CD8-positive, alpha-beta memory T cell (primary cell): Measurements from ENCODE around the gene KRTAP9-6. TPM values are rescaled to one million over a fixed set of nuclear protein-coding genes. Genes with fewer than 3 reads are reported as not detected.
"Not testable (repeated sequence)": the region's sequence is repeated elsewhere in the genome, so short reads cannot be mapped to it uniquely, and the experiment has no call there.

Source experiments
- CTCF ChIA-PET: fragments of 350-600 bp; sonication (Branson Sonifier 250); formaldehyde crosslinking; loops from one replicate; lab custom pipeline; 2021; ENCODE audit warnings: antibody characterized with exemption; lab: Charles Lee
- POLR2A ChIA-PET: fragments of 350-600 bp; sonication (Branson Sonifier 250); formaldehyde crosslinking; loops from one replicate; lab custom pipeline; 2021; ENCODE audit warnings: antibody characterized with exemption; lab: Charles Lee
- DNase-seq, 5 donors: peaks; one replicate each; pipeline versions ENCODE4 v3.0.0 to v3.0.0-alpha.2; 2020 to 2022; ENCODE audit warnings: mixed read lengths in 1 of 5
- H3K27ac ChIP-seq: one replicate; pipeline ENCODE4 v1.7.0; 2013; ENCODE audit warnings: low read depth, mild to moderate bottlenecking, low read length, moderate library complexity
- H3K27me3 ChIP-seq: 2 replicates; pipeline ENCODE4 v1.7.0; 2013; ENCODE audit warnings: low read length, mild to moderate bottlenecking; ENCODE audit not compliant: insufficient read depth, poor library complexity, severe bottlenecking
- H3K36me3 ChIP-seq: 2 replicates; pipeline ENCODE4 v1.7.0; 2013; ENCODE audit warnings: mild to moderate bottlenecking, low read length, moderate library complexity; ENCODE audit not compliant: insufficient read depth
- H3K4me1 ChIP-seq: 2 replicates; pipeline ENCODE4 v1.7.0; 2013; ENCODE audit warnings: mild to moderate bottlenecking, low read length, moderate library complexity; ENCODE audit not compliant: insufficient read depth
- H3K4me3 ChIP-seq: 2 replicates; pipeline ENCODE4 v1.7.0; 2013; ENCODE audit warnings: mild to moderate bottlenecking, low read length
- H3K9me3 ChIP-seq: 2 replicates; pipeline ENCODE4 v1.7.0; 2013; ENCODE audit warnings: mild to moderate bottlenecking, low read length
- H3K27ac Mint-ChIP-seq, 8 donors: one replicate each; pipeline ENCODE4 v1.8.0; 2020 to 2021; ENCODE audit warnings: mixed read lengths in 8 of 8, mild to moderate bottlenecking in 6 of 8, inconsistent platforms in 3 of 8, moderate library complexity in 3 of 8
- H3K27me3 Mint-ChIP-seq, 2 donors: one replicate each; pipeline ENCODE4 v1.8.0; 2020 to 2021; ENCODE audit warnings: mixed read lengths in 2 of 2, mild to moderate bottlenecking in 1 of 2, moderate library complexity in 1 of 2
- H3K36me3 Mint-ChIP-seq, 3 donors: one replicate each; pipeline ENCODE4 v1.8.0; 2020 to 2021; ENCODE audit warnings: mixed read lengths in 3 of 3, inconsistent platforms in 1 of 3, mild to moderate bottlenecking in 1 of 3
- H3K4me1 Mint-ChIP-seq, 3 donors: one replicate each; pipeline ENCODE4 v1.8.0; 2020 to 2021; ENCODE audit warnings: mixed read lengths in 3 of 3, inconsistent platforms in 1 of 3, mild to moderate bottlenecking in 1 of 3
- H3K4me3 Mint-ChIP-seq, 7 donors: one replicate each; pipeline ENCODE4 v1.8.0; 2020 to 2021; ENCODE audit warnings: mixed read lengths in 7 of 7, mild to moderate bottlenecking in 6 of 7, moderate library complexity in 4 of 7, inconsistent platforms in 2 of 7
- H3K9me3 Mint-ChIP-seq, 5 donors: one replicate each; pipeline ENCODE4 v1.8.0; 2020 to 2022; ENCODE audit warnings: mixed read lengths in 5 of 5, mild to moderate bottlenecking in 3 of 5, moderate library complexity in 2 of 5, inconsistent platforms in 1 of 5
- polyA plus RNA-seq: library from polyadenylated mRNA; unstranded; fragments of 300-500 nt; fragmentation: Illumina TruSeq; gene quantifications from one replicate; pipeline ENCODE4 v1.2.3, GENCODE V29; 2021
- total RNA-seq, 2 experiments: library from RNA; stranded (reverse); gene quantifications; one replicate each; pipeline ENCODE4 v1.2.3, GENCODE V29; 2021

KRTAP9-6 gene
- total and polyA plus RNA-seq, 3 experiments from 2014 or later, result not detected

GRCh38 chr17:41256291-41256685 is 8.9 kb upstream of the KRTAP9-6 start:
- no peaks in the 10 kb centered on the region for H3K27me3 ChIP-seq
- peaks cover 22 to 74% of the 10 kb centered on the region in 2 donors for H3K27me3 Mint-ChIP-seq
- H3K9me3 Mint-ChIP-seq, result no peaks in the 10 kb centered on the region
- no peak for DNase-seq
- no peaks in the 10 kb centered on the region for H3K4me1 ChIP-seq
- no peaks in the 10 kb centered on the region for H3K36me3 ChIP-seq
- H3K36me3 Mint-ChIP-seq, result peaks cover 0 to 5% (median 0%) of the 10 kb centered on the region in 3 donors
- H3K4me3 Mint-ChIP-seq, result no peak overlapping the region
- H3K4me3 ChIP-seq, result no peak overlapping the region
- peaks cover 7 to 12% (median 11%) of the 10 kb centered on the region in 3 donors for H3K4me1 Mint-ChIP-seq
- no peak overlapping the region for H3K27ac Mint-ChIP-seq
- H3K27ac ChIP-seq, result no peak overlapping the region
- no peaks in the 10 kb centered on the region for H3K9me3 ChIP-seq
- ChIA-PET CTCF (no interaction called here), POLR2A (no interaction called here)

GRCh38 chr17:41258406-41258805 is 6.8 kb upstream of the KRTAP9-6 start:
- Histone ChIP-seq H3K27ac (no peak overlapping the region), H3K36me3 (no peaks in the 10 kb centered on the region), H3K4me1 (no peaks in the 10 kb centered on the region), H3K4me3 (no peak overlapping the region), H3K9me3 (no peaks in the 10 kb centered on the region), H3K27me3 (no peaks in the 10 kb centered on the region)
- peaks cover 0 to 7% (median 0%) of the 10 kb centered on the region in 3 donors for H3K36me3 Mint-ChIP-seq
- CTCF ChIA-PET, result no interaction called here
- H3K9me3 Mint-ChIP-seq, result no peaks in the 10 kb centered on the region
- DNase-seq, result no peak
- H3K4me1 Mint-ChIP-seq, result peaks cover 9 to 16% (median 14%) of the 10 kb centered on the region in 3 donors
- peaks cover 22 to 64% of the 10 kb centered on the region in 2 donors for H3K27me3 Mint-ChIP-seq
- POLR2A ChIA-PET, result no interaction called here
- H3K27ac Mint-ChIP-seq, result no peak overlapping the region
- H3K4me3 Mint-ChIP-seq, result no peak overlapping the region

GRCh38 chr17:41263212-41263611 is 2.0 kb upstream of the KRTAP9-6 start:
- peaks cover 26 to 47% of the 10 kb centered on the region in 2 donors for H3K27me3 Mint-ChIP-seq
- no peak overlapping the region for H3K4me3 Mint-ChIP-seq
- POLR2A ChIA-PET, result no interaction called here

GRCh38 chr17:41264599-41264998 is 579 bp upstream of the KRTAP9-6 start:
- no peaks in the 10 kb centered on the region for H3K9me3 ChIP-seq
- H3K4me3 ChIP-seq, result no peak overlapping the region
- Mint-ChIP-seq H3K36me3 (peaks cover 0 to 7% (median 0%) of the 10 kb centered on the region in 3 donors), H3K4me3 (no peak overlapping the region), H3K27me3 (peaks cover 26 to 33% of the 10 kb centered on the region in 2 donors), H3K9me3 (no peaks in the 10 kb centered on the region), H3K27ac (no peak overlapping the region), H3K4me1 (peaks cover 11 to 16% (median 14%) of the 10 kb centered on the region in 3 donors)
- no peak overlapping the region for H3K27ac ChIP-seq
- H3K4me1 ChIP-seq, result no peaks in the 10 kb centered on the region
- CTCF ChIA-PET, result no interaction called here
- no peaks in the 10 kb centered on the region for H3K27me3 ChIP-seq
- H3K36me3 ChIP-seq, result no peaks in the 10 kb centered on the region
- POLR2A ChIA-PET, result no interaction called here
- no peak for DNase-seq

More at GRCh38 chr17:41263212-41263611, 2.0 kb upstream of the KRTAP9-6 start:
- H3K4me1 Mint-ChIP-seq, result peaks cover 11 to 16% (median 14%) of the 10 kb centered on the region in 3 donors
- H3K27ac ChIP-seq, result no peak overlapping the region
- H3K9me3 Mint-ChIP-seq, result no peaks in the 10 kb centered on the region
- no peaks in the 10 kb centered on the region for H3K27me3 ChIP-seq
- no peaks in the 10 kb centered on the region for H3K9me3 ChIP-seq
- H3K4me1 ChIP-seq, result no peaks in the 10 kb centered on the region
- H3K4me3 ChIP-seq, result no peak overlapping the region
- no peak for DNase-seq
- peaks cover 0 to 7% (median 0%) of the 10 kb centered on the region in 3 donors for H3K36me3 Mint-ChIP-seq
- CTCF ChIA-PET, result no interaction called here
- no peak overlapping the region for H3K27ac Mint-ChIP-seq
- no peaks in the 10 kb centered on the region for H3K36me3 ChIP-seq

- H3K4me1 Mint-ChIP-seq, result peaks cover 0 to 3% (median 0%) of the 10 kb centered on the region in 3 donors
- peaks cover 10 to 15% of the 10 kb centered on the region in 2 donors for H3K27me3 Mint-ChIP-seq
- H3K4me3 Mint-ChIP-seq, result no peak overlapping the region
- POLR2A ChIA-PET, result no interaction called here
- Histone ChIP-seq H3K9me3 (no peaks in the 10 kb centered on the region), H3K27ac (no peak overlapping the region), H3K36me3 (no peaks in the 10 kb centered on the region), H3K4me3 (no peak overlapping the region), H3K4me1 (no peaks in the 10 kb centered on the region), H3K27me3 (no peaks in the 10 kb centered on the region)
- CTCF ChIA-PET, result no interaction called here
- H3K36me3 Mint-ChIP-seq, result no peaks in the 10 kb centered on the region
- no peak for DNase-seq
- no peaks in the 10 kb centered on the region for H3K9me3 Mint-ChIP-seq
- H3K27ac Mint-ChIP-seq, result no peak overlapping the region
Measured at GRCh38 chr17:41267711-41268110, 2.5 kb downstream of the KRTAP9-6 start.

- H3K4me1 ChIP-seq, H3K27ac ChIP-seq, H3K9me3 Mint-ChIP-seq, H3K27me3 Mint-ChIP-seq, H3K27ac Mint-ChIP-seq, CTCF ChIA-PET, H3K36me3 Mint-ChIP-seq, H3K4me3 ChIP-seq, H3K9me3 ChIP-seq, POLR2A ChIA-PET, H3K4me1 Mint-ChIP-seq, H3K36me3 ChIP-seq, H3K27me3 ChIP-seq, H3K4me3 Mint-ChIP-seq, DNase-seq: not testable (repeated sequence)
Measured at GRCh38 chr17:41271323-41271722, 6.1 kb downstream of the KRTAP9-6 start.

- no peak overlapping the region for H3K4me3 ChIP-seq
- H3K27ac ChIP-seq, result no peak overlapping the region
- ChIA-PET CTCF (no interaction called here), POLR2A (no interaction called here)
- H3K36me3 Mint-ChIP-seq, result no peaks in the 10 kb centered on the region
- H3K27me3 Mint-ChIP-seq, result peaks cover 2 to 12% of the 10 kb centered on the region in 2 donors
- no peaks in the 10 kb centered on the region for H3K4me1 ChIP-seq
- no peaks in the 10 kb centered on the region for H3K9me3 ChIP-seq
- no peaks in the 10 kb centered on the region for H3K9me3 Mint-ChIP-seq
- H3K27me3 ChIP-seq, result no peaks in the 10 kb centered on the region
- H3K4me3 Mint-ChIP-seq, result no peak overlapping the region
- DNase-seq, result no peak
- no peaks in the 10 kb centered on the region for H3K4me1 Mint-ChIP-seq
- no peaks in the 10 kb centered on the region for H3K36me3 ChIP-seq
- no peak overlapping the region for H3K27ac Mint-ChIP-seq
Measured at GRCh38 chr17:41271858-41272257, 6.7 kb downstream of the KRTAP9-6 start.

- POLR2A ChIA-PET, CTCF ChIA-PET, H3K4me3 ChIP-seq, H3K27me3 ChIP-seq, H3K27ac ChIP-seq, H3K4me1 Mint-ChIP-seq, H3K36me3 ChIP-seq, H3K36me3 Mint-ChIP-seq, H3K4me3 Mint-ChIP-seq, H3K4me1 ChIP-seq, H3K9me3 Mint-ChIP-seq, DNase-seq, H3K9me3 ChIP-seq: not testable (repeated sequence)
- peaks cover 6 to 45% of the 10 kb centered on the region in 2 donors for H3K27me3 Mint-ChIP-seq
- H3K27ac Mint-ChIP-seq, result peak within 1 kb of the TSS in 1 of 8 donors; percentile 43
Measured at GRCh38 chr17:41275648-41276190, 10.5 kb downstream of the KRTAP9-6 start, which contains the start of gene KRTAP9-7. TSS of gene KRTAP9-7 (plus strand) at chr17:41275698. CDS start at chr17:41275698, 0 bp downstream.
